Nephron (organoid): ENCODE data around the gene TADA2A.

ENCODE experiments used
- H3K27ac Mint-ChIP-seq, 3 experiments: 2 replicates each; pipeline ENCODE4 v1.8.0; 2020; ENCODE audit warnings: mixed read lengths in 3 of 3, mild to moderate bottlenecking in 2 of 3, moderate library complexity in 1 of 3
- H3K27me3 Mint-ChIP-seq: 2 replicates; pipeline ENCODE4 v1.8.0; 2021; ENCODE audit warnings: low read depth, mild to moderate bottlenecking, moderate library complexity, mixed read lengths
- H3K36me3 Mint-ChIP-seq: 2 replicates; pipeline ENCODE4 v1.8.0; 2020; ENCODE audit warnings: low read depth, mixed read lengths
- H3K4me1 Mint-ChIP-seq: 2 replicates; pipeline ENCODE4 v1.8.0; 2020; ENCODE audit warnings: mixed read lengths
- H3K4me3 Mint-ChIP-seq, 3 experiments: 2 replicates each; pipeline ENCODE4 v1.8.0; 2020; ENCODE audit warnings: mild to moderate bottlenecking in 3 of 3, mixed read lengths in 3 of 3, moderate library complexity in 2 of 3
- H3K9me3 Mint-ChIP-seq: 2 replicates; pipeline ENCODE4 v1.8.0; 2020; ENCODE audit warnings: mixed read lengths
- CTCF ChIP-seq, 3 experiments: fragments of 200-600 bp; sonication (generic); IDR thresholded peaks; one replicate each; pipeline ENCODE4 v1.5.0; 2021; ENCODE audit warnings: antibody characterized with exemption in 3 of 3; ENCODE audit not compliant: unreplicated experiment in 3 of 3

TADA2A gene

DNA sequence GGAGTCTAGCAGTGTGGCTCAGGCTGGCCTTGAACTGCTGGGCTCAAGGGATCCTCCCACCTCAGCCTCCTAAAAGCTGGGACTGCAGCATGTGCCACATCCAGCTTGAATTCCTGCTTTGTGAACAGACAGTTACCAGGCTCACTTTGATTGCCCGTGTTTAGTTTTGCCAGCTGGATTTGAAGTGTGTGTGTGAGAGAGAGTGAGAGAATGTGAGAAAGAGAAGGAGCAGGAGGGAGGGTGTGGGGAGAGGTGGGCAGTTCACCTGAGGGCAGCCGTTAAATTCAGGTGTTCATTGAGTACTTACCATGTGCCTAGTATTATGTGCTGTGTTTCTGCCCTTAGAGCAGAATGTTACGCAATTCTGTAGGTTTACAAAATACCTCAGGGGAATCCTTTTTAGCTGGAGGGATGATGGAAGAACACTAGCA, 87.7 kb downstream of the TADA2A start:
- Mint-ChIP-seq H3K4me3 (peak overlapping the region in 1 of 3 experiments; percentile 0), H3K4me1 (peaks cover 36% of the 10 kb centered on the region), H3K9me3 (no peaks in the 10 kb centered on the region), H3K27ac (peak overlapping the region in 2 of 3 experiments; percentile 23 to 28), H3K36me3 (no peaks in the 10 kb centered on the region), H3K27me3 (peaks cover 2% of the 10 kb centered on the region)
- TF ChIP-seq CTCF (IDR thresholded peaks at IDR 0.05; ENCODE audit: unreplicated experiment in 3 of 3), result no peak

DNA sequence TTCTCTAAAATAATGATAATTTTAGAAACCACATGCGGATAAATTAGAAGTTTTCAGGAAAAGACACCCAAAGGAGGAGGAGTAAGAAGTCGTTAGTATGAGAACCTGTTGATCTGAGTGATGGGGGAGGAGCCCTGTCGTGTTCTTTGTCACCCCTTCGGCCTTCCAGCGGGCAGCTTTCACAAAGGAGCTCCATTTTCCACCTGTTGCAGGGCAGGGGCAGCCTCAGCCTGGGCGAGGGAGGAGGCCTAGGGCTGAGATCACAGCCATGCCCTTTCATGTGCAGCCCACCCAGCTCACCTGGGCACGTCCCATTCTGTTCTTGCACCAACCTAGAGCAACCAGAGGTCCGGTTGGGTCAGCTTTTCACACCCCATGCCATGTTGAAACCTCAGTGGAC, 88.3 kb downstream of the TADA2A start:
- no peak overlapping the region for H3K4me3 Mint-ChIP-seq
- H3K27me3 Mint-ChIP-seq, result no peaks in the 10 kb centered on the region
- peak overlapping the region in 1 of 3 experiments; percentile 20 for H3K27ac Mint-ChIP-seq
- no peaks in the 10 kb centered on the region for H3K9me3 Mint-ChIP-seq
- H3K36me3 Mint-ChIP-seq, result no peaks in the 10 kb centered on the region
- H3K4me1 Mint-ChIP-seq, result peaks cover 36% of the 10 kb centered on the region
- no peak for TF ChIP-seq CTCF (IDR thresholded peaks at IDR 0.05; ENCODE audit: unreplicated experiment in 3 of 3)

- Mint-ChIP-seq H3K27ac (no peak overlapping the region), H3K9me3 (no peaks in the 10 kb centered on the region), H3K27me3 (no peaks in the 10 kb centered on the region), H3K4me3 (no peak overlapping the region), H3K4me1 (no peaks in the 10 kb centered on the region), H3K36me3 (no peaks in the 10 kb centered on the region)
- TF ChIP-seq CTCF (IDR thresholded peaks at IDR 0.05; ENCODE audit: unreplicated experiment in 3 of 3), result no peak
Observed at GRCh38 chr17:37500378-37500777, 93.7 kb downstream of the TADA2A start.

DNA sequence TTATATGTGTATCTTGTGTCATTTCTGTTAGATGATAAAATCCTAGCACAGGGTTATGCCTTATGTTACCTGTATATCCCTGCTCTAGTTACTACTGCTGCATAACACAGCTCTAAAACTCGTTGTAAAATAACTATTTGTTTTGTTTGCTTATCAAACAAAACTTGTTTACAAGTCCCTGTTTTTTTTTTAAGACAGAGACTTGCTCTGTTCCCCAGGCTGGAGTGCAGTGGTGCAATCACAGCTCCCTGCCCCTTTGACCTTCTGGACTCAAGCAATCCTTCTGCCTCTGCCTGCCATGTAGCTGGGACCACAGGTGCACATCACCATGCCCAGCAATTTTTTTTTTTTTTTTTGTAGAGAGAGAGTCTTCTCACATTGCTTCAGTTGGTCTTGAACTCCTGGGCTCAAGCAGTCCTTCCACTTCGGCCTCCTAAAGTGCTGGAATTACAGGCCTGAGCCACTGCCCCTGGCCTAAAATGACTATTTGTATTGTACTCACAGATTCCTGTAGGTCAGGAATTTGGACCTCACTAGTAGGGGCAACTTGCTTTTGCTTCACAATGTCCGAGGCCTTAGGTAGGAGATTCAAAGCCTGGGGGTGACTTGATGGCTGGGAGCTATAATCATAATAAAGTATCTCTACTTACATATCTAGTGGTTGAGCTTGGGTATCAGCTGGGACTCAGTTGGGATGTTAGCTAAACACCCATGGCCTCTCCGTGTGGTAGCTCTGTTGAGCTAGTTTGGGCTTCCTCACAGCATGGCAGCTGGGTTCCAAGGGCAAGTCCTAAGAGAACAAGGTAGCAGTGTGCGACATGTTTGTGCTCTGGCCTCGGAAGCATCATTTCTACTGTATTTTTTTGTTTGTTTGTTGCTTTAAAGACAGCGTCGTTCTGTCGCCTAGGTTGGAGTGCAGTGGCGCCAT, 95.6 kb downstream of the TADA2A start:
- Mint-ChIP-seq H3K9me3 (no peaks in the 10 kb centered on the region), H3K27ac (no peak overlapping the region), H3K36me3 (no peaks in the 10 kb centered on the region), H3K4me1 (no peaks in the 10 kb centered on the region), H3K27me3 (no peaks in the 10 kb centered on the region), H3K4me3 (no peak overlapping the region)
- no peak for TF ChIP-seq CTCF (IDR thresholded peaks at IDR 0.05; ENCODE audit: unreplicated experiment in 3 of 3)

- no peaks in the 10 kb centered on the region for H3K36me3 Mint-ChIP-seq
- no peaks in the 10 kb centered on the region for H3K4me1 Mint-ChIP-seq
- no peak overlapping the region for H3K4me3 Mint-ChIP-seq
- no peak for TF ChIP-seq CTCF (IDR thresholded peaks at IDR 0.05; ENCODE audit: unreplicated experiment in 3 of 3)
- H3K27me3 Mint-ChIP-seq, result no peaks in the 10 kb centered on the region
- H3K9me3 Mint-ChIP-seq, result no peaks in the 10 kb centered on the region
- no peak overlapping the region for H3K27ac Mint-ChIP-seq
Observed at GRCh38 chr17:37503148-37503547, 96.5 kb downstream of the TADA2A start.

DNA sequence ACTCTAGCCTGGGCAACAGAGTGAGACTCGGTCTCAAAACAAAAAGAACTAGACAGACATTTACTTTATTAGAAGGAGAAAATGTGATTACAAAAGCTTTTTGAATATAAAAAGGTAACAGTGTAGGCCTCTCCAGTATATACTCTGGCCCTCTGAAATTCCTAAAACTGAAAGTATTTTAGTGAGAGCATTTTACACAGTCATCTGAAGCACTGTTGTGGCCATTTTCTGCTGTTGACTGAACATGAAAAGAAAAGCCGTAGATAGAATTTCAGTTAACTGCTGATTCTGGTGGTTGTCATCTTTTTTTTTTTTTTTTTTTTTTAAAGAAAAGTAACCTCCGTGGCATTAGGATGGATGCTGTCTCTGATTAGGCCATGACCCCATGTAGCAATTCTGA, 98.6 kb downstream of the TADA2A start:
- no peak overlapping the region for H3K27ac Mint-ChIP-seq
- no peaks in the 10 kb centered on the region for H3K27me3 Mint-ChIP-seq
- no peak overlapping the region for H3K4me3 Mint-ChIP-seq
- no peaks in the 10 kb centered on the region for H3K36me3 Mint-ChIP-seq
- no peak for TF ChIP-seq CTCF (IDR thresholded peaks at IDR 0.05; ENCODE audit: unreplicated experiment in 3 of 3)
- H3K4me1 Mint-ChIP-seq, result no peaks in the 10 kb centered on the region
- H3K9me3 Mint-ChIP-seq, result no peaks in the 10 kb centered on the region
